GM21529 (cell line): ENCODE results near the gene NCR1.
"Not testable (repeated sequence)": the region's sequence is repeated elsewhere in the genome, so short reads cannot be mapped to it uniquely, and the experiment has no call there.

Experiments used
- ATAC-seq: cut with Tn5 transposase; IDR thresholded peaks from one replicate; pipeline ENCODE4 v1.9.1; 2021; ENCODE audit not compliant: unreplicated experiment

NCR1 gene

GRCh38 chr19:54905803-54906511 is at the start of gene NCR1:
Gene NCR1 (plus strand): TSS chr19:54906148. CDS start chr19:54906188, 40 bp downstream.
- no peak for ATAC-seq

DNA sequence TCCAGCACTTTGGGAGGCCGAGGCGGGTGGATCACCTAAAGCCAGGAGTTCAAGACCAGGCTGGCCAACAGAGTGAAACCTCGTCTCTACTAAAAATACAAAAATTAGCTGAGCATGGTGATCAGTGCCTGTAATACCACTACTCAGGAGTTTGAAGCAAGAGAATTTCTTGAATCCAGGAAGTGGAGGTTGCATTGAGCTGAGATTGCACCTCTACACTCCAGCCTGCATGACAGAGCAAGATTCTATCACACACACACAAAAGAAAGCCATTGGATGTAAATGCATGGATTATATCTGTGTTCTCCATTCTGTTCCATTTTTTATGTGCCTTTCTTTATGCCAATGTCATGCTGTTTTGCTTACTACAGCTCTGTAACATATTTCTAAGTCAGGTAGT is 47.5 kb upstream of the NCR1 start:
- not testable (repeated sequence) for ATAC-seq

DNA sequence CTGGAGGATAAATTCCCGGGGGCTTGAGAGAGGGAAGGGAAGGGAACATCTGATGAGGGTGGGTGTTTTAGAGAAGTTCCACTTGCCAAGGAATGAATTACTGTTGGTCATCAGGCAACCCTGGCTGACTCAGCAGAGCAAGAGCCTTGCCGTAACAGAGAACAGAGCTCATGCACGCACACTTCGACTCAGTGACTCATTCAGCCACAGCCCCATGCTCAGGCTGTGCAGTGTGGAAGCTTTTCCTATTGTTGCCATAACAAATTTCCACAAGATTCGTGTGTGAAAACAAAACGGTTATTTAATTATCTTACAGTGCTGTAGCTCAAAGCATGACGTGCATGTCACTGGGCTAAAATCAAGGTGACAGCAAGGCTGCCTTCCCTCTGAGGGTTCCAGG is 46.5 kb upstream of the NCR1 start:
- not testable (repeated sequence) for ATAC-seq

DNA sequence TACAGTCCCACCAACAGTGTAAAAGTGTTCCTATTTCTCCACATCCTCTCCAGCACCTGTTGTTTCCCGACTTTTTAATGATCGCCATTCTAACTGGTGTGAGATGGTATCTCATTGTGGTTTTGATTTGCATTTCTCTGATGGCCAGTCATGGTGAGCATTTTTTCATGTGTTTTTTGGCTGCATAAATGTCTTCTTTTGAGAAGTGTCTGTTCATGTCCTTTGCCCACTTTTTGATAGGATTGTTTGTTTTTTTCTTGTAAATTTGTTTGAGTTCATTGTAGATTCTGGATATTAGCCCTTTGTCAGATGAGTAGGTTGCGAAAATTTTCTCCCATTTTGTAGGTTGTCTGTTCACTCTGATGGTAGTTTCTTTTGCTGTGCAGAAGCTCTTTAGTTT is 42.5 kb upstream of the NCR1 start:
- ATAC-seq, result not testable (repeated sequence)

- ATAC-seq, result no peak
Measured at GRCh38 chr19:54871696-54872095, 34.3 kb upstream of the NCR1 start.

GRCh38 chr19:54873990-54874389 is 32.0 kb upstream of the NCR1 start, which contains the start of gene FCAR:
Gene FCAR (plus strand): TSS chr19:54874235. CDS start chr19:54874290, 55 bp downstream.
- ATAC-seq, result no peak

- ATAC-seq, result no peak
Measured at GRCh38 chr19:54875506-54875905, 30.4 kb upstream of the NCR1 start.

GRCh38 chr19:54877471-54877870 is 28.5 kb upstream of the NCR1 start:
- no peak for ATAC-seq

DNA sequence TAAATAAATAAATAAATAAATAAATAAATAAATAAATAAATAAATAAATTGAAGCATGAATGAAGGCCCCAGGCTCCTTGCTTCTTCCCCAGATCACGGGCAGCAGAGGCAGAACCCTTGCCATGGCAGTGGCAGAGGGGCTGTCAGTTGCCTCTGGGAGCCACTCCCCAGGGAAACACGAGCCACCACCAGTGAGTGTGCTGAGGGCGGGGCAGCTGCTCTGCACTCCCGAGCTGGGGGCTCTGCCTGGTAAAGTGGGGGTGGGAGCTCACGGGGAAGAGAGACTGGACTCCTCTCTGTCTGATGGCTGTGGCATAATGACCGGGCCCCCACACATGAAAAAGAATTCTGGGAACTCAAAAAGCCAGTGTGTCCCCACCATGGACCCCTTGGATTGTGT is 24.1 kb upstream of the NCR1 start:
- no peak for ATAC-seq

DNA sequence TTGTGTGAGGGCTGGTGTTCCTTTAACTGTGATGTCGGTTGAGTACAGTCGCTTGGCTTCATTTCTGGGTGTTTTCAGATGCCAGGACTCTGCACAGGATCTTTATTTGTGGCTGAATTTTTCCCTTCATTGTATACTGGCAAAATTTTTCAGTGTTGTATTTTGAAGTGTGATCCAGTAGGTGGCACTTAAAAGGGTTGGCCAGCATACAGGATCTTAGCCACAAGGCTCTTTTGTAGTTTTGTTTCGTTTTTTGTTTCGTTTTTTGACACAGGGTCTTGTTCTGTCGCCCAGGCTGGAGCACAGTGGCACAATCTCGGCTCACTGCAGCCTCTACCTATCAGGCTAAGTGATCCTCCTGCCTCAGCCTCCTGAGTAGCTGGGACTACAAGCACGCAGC is 23.2 kb upstream of the NCR1 start:
- ATAC-seq, result no peak

GRCh38 chr19:54883228-54883627 is 22.7 kb upstream of the NCR1 start:
- ATAC-seq, result no peak

GRCh38 chr19:54888239-54888638 is 17.7 kb upstream of the NCR1 start:
- ATAC-seq, result no peak

- ATAC-seq, result no peak
Measured at GRCh38 chr19:54889566-54889965, 16.4 kb upstream of the NCR1 start.

DNA sequence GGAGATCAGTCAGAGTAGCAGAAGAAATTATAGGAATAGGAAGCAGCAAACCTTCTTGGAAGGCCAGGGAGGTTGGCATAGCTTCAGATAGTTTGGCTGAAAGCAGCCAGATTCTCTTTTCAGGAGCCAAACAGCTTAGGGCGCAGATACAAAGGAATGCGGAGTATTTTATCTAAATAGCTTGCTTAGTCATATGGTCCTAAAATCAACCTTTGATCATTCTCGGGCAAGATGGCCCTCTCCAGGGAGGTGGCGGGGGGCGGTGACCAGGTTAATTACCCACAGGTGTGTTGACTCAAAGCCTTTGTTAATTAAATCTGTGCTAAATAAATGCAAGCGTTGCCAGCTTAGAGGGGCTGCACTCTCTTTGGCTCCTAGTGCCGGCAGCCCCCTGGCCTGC is 12.5 kb upstream of the NCR1 start:
- ATAC-seq, result no peak

- not testable (repeated sequence) for ATAC-seq
Measured at GRCh38 chr19:54894106-54894505, 11.8 kb upstream of the NCR1 start.

GRCh38 chr19:54896036-54896435 is 9.9 kb upstream of the NCR1 start:
- no peak for ATAC-seq

DNA sequence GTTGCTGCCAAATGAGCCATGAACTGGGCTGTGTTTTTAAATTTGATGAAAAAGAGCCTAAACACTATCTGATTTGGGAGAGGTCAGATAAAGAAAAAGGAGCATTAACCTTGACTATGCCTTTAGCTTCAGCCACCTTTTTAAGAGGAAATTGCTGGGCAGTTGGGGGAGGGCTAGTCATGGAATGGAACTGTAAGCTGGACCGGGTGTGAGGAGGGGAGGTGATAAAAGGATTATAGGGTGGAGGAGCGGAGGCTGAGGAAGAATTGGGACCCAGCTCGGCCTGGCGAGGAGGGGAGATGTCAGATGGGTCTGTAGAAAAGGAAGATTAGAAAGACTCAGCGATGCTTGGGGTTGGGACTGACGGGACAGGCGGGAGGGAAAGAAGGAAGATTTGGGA is 7.3 kb upstream of the NCR1 start:
- ATAC-seq, result not testable (repeated sequence)

GRCh38 chr19:54899646-54900045 is 6.3 kb upstream of the NCR1 start:
- not testable (repeated sequence) for ATAC-seq

DNA sequence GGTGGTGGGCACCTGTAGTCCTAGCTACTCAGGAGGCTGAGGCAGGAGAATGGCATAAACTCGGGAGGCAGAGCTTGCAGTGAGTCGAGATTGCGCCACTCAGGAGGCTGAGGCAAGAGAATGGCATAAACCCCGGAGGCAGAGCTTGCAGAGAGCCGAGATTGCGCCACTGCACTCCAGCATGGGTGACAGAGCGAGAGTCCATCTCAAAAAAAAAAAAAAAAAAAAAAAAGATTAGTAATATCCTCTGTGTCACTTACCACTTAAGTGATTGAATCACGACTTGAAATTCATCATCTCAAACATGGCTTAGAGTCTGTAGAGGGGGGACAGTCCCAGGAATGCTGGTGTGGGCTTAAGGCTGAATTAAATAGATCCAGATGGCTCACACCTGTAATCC is 4.8 kb upstream of the NCR1 start:
- not testable (repeated sequence) for ATAC-seq

GRCh38 chr19:54902061-54902460 is 3.9 kb upstream of the NCR1 start:
- no peak for ATAC-seq

DNA sequence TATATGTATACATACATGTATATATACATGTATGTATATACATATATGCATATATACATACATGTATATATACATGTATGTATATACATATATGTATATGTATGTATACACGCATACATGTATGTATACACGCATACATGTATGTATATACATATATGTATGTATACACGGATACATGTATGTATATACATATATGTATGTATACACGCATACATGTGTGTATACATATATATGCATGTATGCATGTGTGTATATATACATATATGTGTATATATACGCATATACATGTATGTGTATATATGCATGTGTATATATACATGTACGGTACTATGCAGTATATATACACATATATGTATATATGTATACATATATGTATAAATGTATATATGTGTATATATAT is 2.6 kb upstream of the NCR1 start:
- ATAC-seq, result no peak

GRCh38 chr19:54904261-54904660 is 1.7 kb upstream of the NCR1 start:
- ATAC-seq, result not testable (repeated sequence)

DNA sequence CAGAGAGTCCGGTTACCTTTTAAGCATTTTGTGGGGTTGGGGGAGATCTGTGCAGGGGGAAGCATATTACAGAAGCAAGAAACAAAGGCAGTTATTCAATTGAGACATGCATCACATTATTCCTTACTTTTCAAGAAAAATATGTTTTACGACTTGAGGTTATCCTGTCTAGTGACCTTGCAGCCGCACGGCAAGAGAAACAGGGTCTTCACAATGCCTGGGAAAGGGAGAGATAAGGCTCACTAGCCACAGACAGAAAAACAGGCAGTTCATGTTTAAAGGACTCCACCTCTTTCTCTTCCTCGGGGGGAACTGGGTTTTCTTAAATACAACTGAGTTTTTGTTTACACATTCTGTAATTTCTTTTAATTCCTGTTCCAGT is 536 bp upstream of the NCR1 start:
- no peak for ATAC-seq
